Stomach (tissue), 9 donors: ENCODE data around the gene PTCH2. TPM values are rescaled to one million over a fixed set of nuclear protein-coding genes. Genes with fewer than 3 reads are reported as not detected.

Experiments used
- DNase-seq, 2 donors: peaks; one replicate each; pipeline versions ENCODE4 v3.0.0 to v3.0.0-alpha.2; 2013 to 2019
- H3K27ac ChIP-seq, 5 donors: fragments of 200-600 bp in 4 of 5; sonication (generic) in 4 of 5; one replicate each; pipeline ENCODE4 v1.5.1; 2013 to 2019; ENCODE audit warnings: mild to moderate bottlenecking in 1 of 5, moderate library complexity in 1 of 5
- H3K27me3 ChIP-seq, 3 donors: fragments of 200-600 bp; sonication (generic); one replicate each; pipeline ENCODE4 v1.5.1; 2017 to 2019; ENCODE audit warnings: mixed run types in 1 of 3
- H3K36me3 ChIP-seq, 4 donors: fragments of 200-600 bp; sonication (generic); 1 replicate in 3 of 4; 2 replicates in 1 of 4; pipeline ENCODE4 v1.5.1; 2016 to 2019
- H3K4me1 ChIP-seq, 4 donors: fragments of 200-600 bp; sonication (generic); one replicate each; pipeline ENCODE4 v1.5.1; 2016 to 2019
- H3K4me3 ChIP-seq, 4 donors: fragments of 200-600 bp; sonication (generic) in 3 of 4; one replicate each; pipeline ENCODE4 v1.5.1; 2016 to 2019; ENCODE audit warnings: mild to moderate bottlenecking in 1 of 4
- H3K9me3 ChIP-seq, 4 donors: fragments of 200-600 bp; sonication (generic); one replicate each; pipeline ENCODE4 v1.5.1; 2016 to 2019
- EP300 ChIP-seq: sonication (generic); formaldehyde crosslinking; IDR thresholded peaks from one replicate; pipeline ENCODE4 v1.6.1; 2017; ENCODE audit warnings: antibody characterized with exemption
- POLR2A ChIP-seq, 4 donors: fragments of 450-650 bp; IDR thresholded peaks; one replicate each; pipeline ENCODE4 v1.6.1; 2016; ENCODE audit warnings: antibody characterized with exemption in 4 of 4, control low read depth in 2 of 4, mild to moderate bottlenecking in 1 of 4, moderate library complexity in 1 of 4
- POLR2AphosphoS5 ChIP-seq, 3 donors: sonication (generic); formaldehyde crosslinking; IDR thresholded peaks; one replicate each; pipeline ENCODE4 v1.6.1; 2016; ENCODE audit warnings: antibody characterized with exemption in 3 of 3
- WGBS, 5 donors: extraction: QIAGEN DNeasy Blood & Tissue Kit in 3 of 5; methylation state at CpG; one replicate each; pipeline versions ENCODE4 v1.1.5 to v1.1.7; 2013 to 2018; 5-methylcytosine and 5-hydroxymethylcytosine counted together
- intact Hi-C: fragments of 100-400 bp; cut with DNase I; formaldehyde crosslinking; loops from one replicate; pipeline ENCODE4 v1.15.1; 2023; ENCODE audit warnings: low total_unique reads
- polyA plus RNA-seq, 3 donors: library from polyadenylated mRNA; stranded (reverse); fragments of 200-250 nt; gene quantifications; one replicate each; pipeline ENCODE4 v1.2.3, GENCODE V29; 2013
- total RNA-seq, 5 donors: library from RNA; depleted of rRNA; stranded (reverse); fragments of >200 nt; gene quantifications; one replicate each; pipeline versions ENCODE4 v1.1.0 to v1.2.3, GENCODE V29; 2014 to 2016
- TF ChIP-seq, protein P1 (sequence below), 7 experiments: fragments of 450-650 bp in 4 of 7; fragments of 200-600 bp in 3 of 7; sonication (generic) in 3 of 7; IDR thresholded peaks; one replicate each; pipeline ENCODE4 v1.5.1; 2016 to 2019; ENCODE audit warnings: antibody characterized with exemption in 7 of 7, control low read depth in 2 of 7, mild to moderate bottlenecking in 1 of 7
- donor health status: healthy with polysubstance abuse.
- donor health status: Bipolar disorder and iron deficiency.
- donor health status: healthy.

The PTCH2 gene
- total and polyA plus RNA-seq, 8 donors, result under 0.01 to 2.3 (median 0.40) TPM; not detected in 2

GRCh38 chr1:44777547-44777946 is 65.5 kb downstream of the PTCH2 start:
- TF ChIP-seq POLR2AphosphoS5 (IDR thresholded peaks at IDR 0.05) (no peak), POLR2A (IDR thresholded peaks at IDR 0.05) (no peak), EP300 (no peak)
- TF ChIP-seq, protein P1, sequence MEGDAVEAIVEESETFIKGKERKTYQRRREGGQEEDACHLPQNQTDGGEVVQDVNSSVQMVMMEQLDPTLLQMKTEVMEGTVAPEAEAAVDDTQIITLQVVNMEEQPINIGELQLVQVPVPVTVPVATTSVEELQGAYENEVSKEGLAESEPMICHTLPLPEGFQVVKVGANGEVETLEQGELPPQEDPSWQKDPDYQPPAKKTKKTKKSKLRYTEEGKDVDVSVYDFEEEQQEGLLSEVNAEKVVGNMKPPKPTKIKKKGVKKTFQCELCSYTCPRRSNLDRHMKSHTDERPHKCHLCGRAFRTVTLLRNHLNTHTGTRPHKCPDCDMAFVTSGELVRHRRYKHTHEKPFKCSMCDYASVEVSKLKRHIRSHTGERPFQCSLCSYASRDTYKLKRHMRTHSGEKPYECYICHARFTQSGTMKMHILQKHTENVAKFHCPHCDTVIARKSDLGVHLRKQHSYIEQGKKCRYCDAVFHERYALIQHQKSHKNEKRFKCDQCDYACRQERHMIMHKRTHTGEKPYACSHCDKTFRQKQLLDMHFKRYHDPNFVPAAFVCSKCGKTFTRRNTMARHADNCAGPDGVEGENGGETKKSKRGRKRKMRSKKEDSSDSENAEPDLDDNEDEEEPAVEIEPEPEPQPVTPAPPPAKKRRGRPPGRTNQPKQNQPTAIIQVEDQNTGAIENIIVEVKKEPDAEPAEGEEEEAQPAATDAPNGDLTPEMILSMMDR (IDR thresholded peaks at IDR 0.05), result no peak
- peaks cover 20 to 36% (median 31%) of the 10 kb centered on the region in 4 donors for H3K4me1 ChIP-seq
- no peaks in the 10 kb centered on the region for H3K27me3 ChIP-seq
- peak overlapping the region in 2 of 5 donors; percentile 95 for H3K27ac ChIP-seq
- peak overlapping the region in 2 of 4 donors; percentile 77 to 87 for H3K4me3 ChIP-seq
- no peak for DNase-seq
- peaks cover 41 to 61% (median 58%) of the 10 kb centered on the region in 4 donors for H3K36me3 ChIP-seq
- 65 to 76% (median 66%) methylated on average over 13 to 14 of the region's 14 CpGs for WGBS, 5 donors
- no peaks in the 10 kb centered on the region for H3K9me3 ChIP-seq
- intact Hi-C loops, result no loop called here

GRCh38 chr1:44776730-44777068 is 66.4 kb downstream of the PTCH2 start:
- DNase-seq, result no peak
- Histone ChIP-seq H3K4me3 (peak overlapping the region; percentile 66 to 93 (median 82)), H3K9me3 (no peaks in the 10 kb centered on the region), H3K27ac (peak overlapping the region; percentile 6 to 99 (median 95)), H3K27me3 (no peaks in the 10 kb centered on the region), H3K36me3 (peaks cover 41 to 56% (median 52%) of the 10 kb centered on the region in 4 donors), H3K4me1 (peaks cover 20 to 36% (median 31%) of the 10 kb centered on the region in 4 donors)
- TF ChIP-seq POLR2A (IDR thresholded peaks at IDR 0.05) (no peak), POLR2AphosphoS5 (IDR thresholded peaks at IDR 0.05) (no peak), EP300 (no peak)
- TF ChIP-seq, protein P1 (IDR thresholded peaks at IDR 0.05), result no peak
- 25 to 46% (median 37%) methylated on average over 12 of the region's 12 CpGs for WGBS, 5 donors
- intact Hi-C loops, result no loop called here

- peaks cover 41 to 50% (median 46%) of the 10 kb centered on the region in 4 donors for H3K36me3 ChIP-seq
- H3K4me1 ChIP-seq, result peaks cover 20 to 36% (median 31%) of the 10 kb centered on the region in 4 donors
- H3K27me3 ChIP-seq, result no peaks in the 10 kb centered on the region
- TF ChIP-seq POLR2AphosphoS5 (IDR thresholded peaks at IDR 0.05) (no peak), EP300 (no peak), POLR2A (IDR thresholded peaks at IDR 0.05) (no peak)
- TF ChIP-seq, protein P1 (IDR thresholded peaks at IDR 0.05), result no peak
- peak overlapping the region; percentile 93 to 99 (median 95) for H3K27ac ChIP-seq
- 3 to 7% (median 4%) methylated on average over 24 to 36 of the region's 36 CpGs for WGBS, 5 donors
- intact Hi-C loops, result no loop called here
- DNase-seq, result peak in 1 of 2 donors; percentile 67
- no peaks in the 10 kb centered on the region for H3K9me3 ChIP-seq
- H3K4me3 ChIP-seq, result peak overlapping the region; percentile 66 to 93 (median 82)
Observed at GRCh38 chr1:44775930-44776729, 66.9 kb downstream of the PTCH2 start.

GRCh38 chr1:44775078-44775929 is 67.7 kb downstream of the PTCH2 start, which contains the start of gene RPS8:
RPS8 (plus strand) TSS chr1:44775540; CDS start chr1:44775597, 57 bp downstream.
- Histone ChIP-seq H3K4me1 (peaks cover 20 to 36% (median 31%) of the 10 kb centered on the region in 4 donors), H3K4me3 (peak within 1 kb of the TSS; percentile 66 to 93 (median 82)), H3K9me3 (no peaks in the 10 kb centered on the region), H3K36me3 (peaks cover 37 to 42% (median 38%) of the 10 kb centered on the region in 4 donors), H3K27me3 (no peaks in the 10 kb centered on the region), H3K27ac (peak within 1 kb of the TSS; percentile 93 to 99 (median 95))
- TF ChIP-seq, protein P1 (IDR thresholded peaks at IDR 0.05), result peak in 1 of 7 experiments; percentile 10
- TF ChIP-seq EP300, result no peak
- TF ChIP-seq POLR2A (IDR thresholded peaks at IDR 0.05), result peak in 2 of 4 donors; percentile 75 to 93
- TF ChIP-seq POLR2AphosphoS5 (IDR thresholded peaks at IDR 0.05), result peak; percentile 98 to 100 (median 99)
- DNase-seq, result peak; percentile 94 to 98
- intact Hi-C loops, result no loop called here
- WGBS, 5 donors, result 0 to 1% (median 0%) methylated on average over 47 to 65 of the region's 65 CpGs
